CMK (cell line): ENCODE data around the gene MSI2.

Experiments used
- DNase-seq: peaks from one replicate; pipeline ENCODE4 v3.0.0-alpha.2; 2010; ENCODE audit warnings: low read depth

The MSI2 gene

DNA sequence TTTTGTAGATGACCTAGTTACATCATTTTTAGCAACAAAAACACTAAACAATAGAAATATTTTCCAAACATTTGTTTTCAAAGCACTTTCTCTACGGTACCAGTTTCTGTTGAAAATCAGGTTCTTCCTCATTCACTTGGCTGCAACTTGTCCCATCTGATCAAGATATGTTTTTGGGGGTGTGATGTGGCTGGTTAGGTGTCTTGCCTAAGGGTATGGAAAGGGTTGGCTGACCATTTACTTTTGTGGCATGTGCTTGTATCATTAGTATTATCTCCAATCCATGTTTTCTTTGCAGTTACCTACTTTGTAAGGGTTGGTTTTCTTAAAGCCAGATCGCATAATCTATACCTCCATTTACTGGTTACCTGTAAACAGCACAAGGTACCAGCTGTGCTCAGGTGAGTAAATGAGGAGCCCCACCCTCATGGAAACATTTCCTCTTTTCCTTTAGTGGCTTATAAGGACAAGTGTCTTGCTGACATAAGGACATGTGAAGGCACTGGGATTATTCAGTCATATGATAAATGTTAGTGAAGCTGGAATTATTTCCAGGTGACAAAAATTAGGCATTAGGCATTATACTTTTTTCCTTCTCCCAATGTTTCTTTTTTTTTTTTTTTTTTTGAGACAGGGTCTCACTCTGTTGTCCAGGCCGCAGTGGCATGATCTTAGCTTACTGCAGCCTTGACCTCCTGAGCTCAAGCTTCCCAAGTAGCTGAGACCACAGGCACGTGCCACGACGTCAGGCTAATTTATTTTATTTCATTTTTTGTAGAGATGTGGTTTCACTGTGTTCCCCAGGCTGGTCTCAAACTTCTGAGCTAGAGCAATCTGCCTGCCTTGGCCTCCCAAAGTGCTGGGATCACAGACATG is 326.8 kb downstream of the MSI2 start:
- no peak for DNase-seq

GRCh38 chr17:57584050-57584551 is 327.8 kb downstream of the MSI2 start:
- no peak for DNase-seq

GRCh38 chr17:57585341-57586195 is 329.2 kb downstream of the MSI2 start:
- DNase-seq, result no peak

- DNase-seq, result no peak
Measured at GRCh38 chr17:57586196-57586740, 329.9 kb downstream of the MSI2 start.

DNA sequence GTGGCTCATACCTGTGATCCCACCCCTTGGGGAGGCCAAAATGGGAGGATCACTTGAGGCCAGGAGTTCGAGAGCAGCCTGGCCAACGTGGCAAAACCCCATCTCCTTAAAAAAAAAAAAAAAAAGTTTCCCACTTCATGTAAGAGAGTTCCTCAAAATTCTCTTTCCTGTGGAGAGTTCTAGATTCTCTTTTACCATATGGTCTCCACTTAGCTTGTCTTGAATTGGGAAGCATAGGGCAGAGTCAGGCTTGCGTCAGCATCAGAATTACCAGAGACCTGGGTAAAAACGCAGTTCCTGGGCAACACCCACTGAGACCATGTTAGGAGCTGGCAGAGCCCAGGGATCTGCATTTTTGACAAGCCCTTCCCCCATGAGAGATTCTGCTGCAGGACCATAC is 330.4 kb downstream of the MSI2 start:
- no peak for DNase-seq

- no peak for DNase-seq
Measured at GRCh38 chr17:57587193-57587969, 331.1 kb downstream of the MSI2 start.

GRCh38 chr17:57588086-57588485 is 331.8 kb downstream of the MSI2 start:
- no peak for DNase-seq

- no peak for DNase-seq
Measured at GRCh38 chr17:57589151-57590034, 333.1 kb downstream of the MSI2 start.

DNA sequence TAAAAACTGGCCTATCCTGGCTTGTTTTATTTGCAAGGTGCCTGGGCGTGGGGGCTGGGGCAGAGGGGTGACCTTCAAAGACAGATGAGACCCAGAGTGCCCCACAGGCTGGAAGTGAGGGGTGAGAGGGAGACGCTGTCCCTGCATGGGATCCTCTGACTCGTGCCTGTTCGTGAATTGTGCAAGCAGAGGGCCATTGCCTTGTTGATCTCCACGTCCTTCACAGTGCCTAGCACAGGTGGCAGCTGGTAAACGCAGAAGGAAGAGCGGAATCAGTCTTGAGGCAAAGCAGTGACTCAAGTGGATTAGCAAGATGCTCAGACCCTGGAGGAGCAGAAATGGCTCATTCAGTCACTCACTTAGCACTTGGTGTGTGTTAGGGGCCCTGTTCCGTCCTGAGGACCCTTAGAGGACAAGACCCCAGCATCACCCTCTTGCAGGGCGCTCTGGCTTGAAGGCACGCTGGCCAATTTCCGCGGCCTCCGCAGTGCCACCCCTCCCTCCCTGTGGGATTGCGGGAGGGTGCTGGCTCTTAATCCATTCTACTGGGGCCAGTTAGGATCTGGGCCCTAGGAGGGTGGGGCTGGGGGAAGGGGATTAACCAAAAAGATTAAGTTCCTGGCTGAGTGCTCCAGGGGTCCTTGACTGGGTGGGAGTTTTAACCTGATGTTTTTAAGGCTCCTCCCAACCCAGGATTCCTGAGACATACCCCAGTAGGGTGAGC is 337.6 kb downstream of the MSI2 start:
- no peak for DNase-seq

- no peak for DNase-seq
Measured at GRCh38 chr17:57594767-57595166, 338.4 kb downstream of the MSI2 start.

GRCh38 chr17:57595426-57595825 is 339.1 kb downstream of the MSI2 start:
- no peak for DNase-seq

GRCh38 chr17:57595947-57596695 is 339.8 kb downstream of the MSI2 start:
- no peak for DNase-seq

- DNase-seq, result no peak
Measured at GRCh38 chr17:57597101-57597500, 340.8 kb downstream of the MSI2 start.

DNA sequence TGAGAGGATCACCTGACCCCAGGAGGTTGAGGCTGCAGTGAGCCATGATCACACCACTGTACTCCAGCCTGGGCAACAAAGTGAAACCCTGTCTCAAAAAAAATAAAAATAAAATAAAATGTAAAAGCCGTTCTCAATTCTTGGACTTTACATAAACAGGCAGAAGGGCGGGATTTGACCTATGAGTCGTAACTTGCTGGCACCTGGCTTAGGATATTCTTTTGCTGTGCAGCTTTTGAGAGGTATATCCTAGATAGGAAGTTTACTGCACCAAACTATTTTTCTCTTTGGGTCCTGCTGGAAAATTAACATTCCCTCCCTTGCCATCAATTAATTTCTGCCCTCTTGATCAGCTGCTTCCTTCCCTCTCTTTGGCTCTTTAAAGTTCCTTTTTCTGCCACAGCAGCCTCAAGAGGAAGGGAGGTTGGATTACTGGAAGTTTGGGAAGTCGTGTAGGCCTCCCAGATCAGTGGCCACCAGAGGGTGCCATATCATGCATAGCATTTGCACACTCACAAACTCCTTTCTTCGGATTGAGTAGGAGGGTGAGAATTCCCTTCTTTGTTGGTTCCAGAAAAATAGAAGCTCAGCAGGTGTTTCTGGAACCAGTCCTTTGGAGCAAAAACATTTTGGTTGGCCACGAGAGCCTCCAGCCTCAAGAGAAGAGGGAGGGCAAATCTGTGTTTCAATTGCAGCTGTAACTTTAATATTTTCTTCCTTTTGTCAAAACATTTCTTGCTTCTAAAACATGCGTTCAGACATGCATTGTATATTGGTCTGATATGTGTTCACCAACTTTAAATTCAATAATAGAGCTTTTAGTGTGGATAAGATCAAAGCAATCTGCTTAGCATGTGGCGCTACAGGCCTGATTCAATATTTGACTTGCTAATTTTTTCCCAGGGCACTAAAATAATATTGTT is 341.5 kb downstream of the MSI2 start:
- peak; percentile 31 for DNase-seq

DNA sequence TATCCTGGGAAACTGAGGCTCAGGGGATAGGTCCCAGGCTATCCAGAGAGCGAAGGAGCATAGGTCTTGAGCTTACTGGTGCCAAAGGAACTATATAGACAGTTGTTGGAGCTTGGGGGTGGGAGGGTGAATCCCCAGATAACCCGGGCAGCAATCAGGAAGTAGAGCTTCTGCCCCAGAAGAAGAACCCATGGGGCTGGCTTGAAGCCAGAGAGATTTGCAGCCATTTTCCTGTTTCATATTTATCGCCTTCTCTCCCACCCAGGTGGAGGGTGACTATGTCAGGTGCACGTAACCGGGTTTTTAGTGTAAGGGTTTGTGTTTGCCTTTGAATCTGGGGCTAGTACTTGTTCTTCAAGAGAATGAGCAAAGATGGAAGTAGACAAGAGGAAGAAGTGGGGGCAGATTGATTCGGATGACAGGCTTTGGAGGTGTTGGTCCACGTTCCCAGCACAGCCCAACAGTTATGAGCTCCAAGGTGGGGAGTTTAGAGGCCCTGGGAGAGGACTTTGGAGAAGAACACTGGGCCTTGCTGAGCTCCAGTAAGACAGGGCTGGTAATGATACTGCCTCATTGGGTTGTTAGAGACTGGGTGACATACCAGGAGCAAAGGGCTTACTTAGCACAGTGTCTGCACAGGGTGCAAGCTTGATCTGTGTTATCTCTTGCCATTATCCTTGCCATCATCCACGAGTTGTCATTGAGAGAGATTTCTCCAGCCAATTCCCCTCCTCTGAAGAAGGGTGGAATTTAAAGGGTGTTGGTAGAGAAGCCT is 343.1 kb downstream of the MSI2 start:
- DNase-seq, result no peak

DNA sequence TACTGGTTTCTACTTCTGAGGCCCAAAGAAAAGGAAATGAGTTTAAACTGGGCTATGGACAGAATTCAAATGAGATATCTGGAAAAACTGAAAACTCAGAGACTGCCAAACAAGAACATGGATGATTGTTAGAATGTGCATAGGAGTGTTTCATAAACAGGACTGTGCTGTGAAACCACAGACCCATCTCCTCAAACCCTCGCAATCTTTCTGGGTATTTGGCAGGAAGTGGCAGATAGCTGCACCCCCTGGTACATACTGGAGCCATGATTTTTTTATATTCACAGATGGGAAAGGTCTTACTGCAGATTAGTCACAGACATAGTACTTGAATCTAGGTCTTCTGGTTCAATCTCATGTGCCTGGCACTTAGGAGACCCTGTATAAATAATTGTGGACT is 343.8 kb downstream of the MSI2 start:
- DNase-seq, result no peak

- no peak for DNase-seq
Measured at GRCh38 chr17:57601143-57601735, 344.9 kb downstream of the MSI2 start.
